Tibial artery (tissue), 4 donors: Measurements from ENCODE around the gene IL36B.

Source experiments
- DNase-seq, 2 donors: peaks; one replicate each; pipeline ENCODE4 v3.0.0-alpha.2; 2019
- H3K27ac ChIP-seq, 2 donors: fragments of 200-600 bp; sonication (generic) in 1 of 2; 1 replicate in 1 of 2; 2 replicates in 1 of 2; pipeline ENCODE4 v1.5.1; 2018 to 2019; ENCODE audit warnings: mild to moderate bottlenecking in 1 of 2
- H3K27me3 ChIP-seq, 2 donors: fragments of 200-600 bp; sonication (generic) in 1 of 2; one replicate each; pipeline versions ENCODE4 v1.5.1 to v1.6.0; 2016 to 2019
- H3K36me3 ChIP-seq, 3 donors: fragments of 200-600 bp; sonication (generic) in 2 of 3; one replicate each; pipeline ENCODE4 v1.5.1; 2016 to 2019; ENCODE audit warnings: mild to moderate bottlenecking in 2 of 3
- H3K4me1 ChIP-seq, 4 donors: fragments of 200-600 bp; sonication (generic) in 2 of 4; 1 replicate in 3 of 4; 2 replicates in 1 of 4; pipeline ENCODE4 v1.5.1; 2016 to 2019
- H3K4me3 ChIP-seq, 2 donors: fragments of 200-600 bp; sonication (generic) in 1 of 2; 1 replicate in 1 of 2; 2 replicates in 1 of 2; pipeline ENCODE4 v1.5.1; 2018 to 2019; ENCODE audit warnings: mild to moderate bottlenecking in 2 of 2
- H3K9me3 ChIP-seq, 3 donors: fragments of 200-600 bp; sonication (generic) in 1 of 3; one replicate each; pipeline ENCODE4 v1.5.1; 2016 to 2019
- CTCF ChIP-seq, 2 experiments: fragments of 200-600 bp in 1 of 2; fragments of 450-650 bp in 1 of 2; IDR thresholded peaks; one replicate each; pipeline ENCODE4 v1.5.1; 2017 to 2019; ENCODE audit warnings: antibody characterized with exemption in 2 of 2, mild to moderate bottlenecking in 1 of 2, moderate library complexity in 1 of 2
- intact Hi-C: fragments of 100-400 bp; cut with DNase I; formaldehyde crosslinking; loops from one replicate; pipeline ENCODE4 v1.15.0; 2023; ENCODE audit warnings: low total_unique reads

Gene IL36B

GRCh38 chr2:113079131-113079530, 26.5 kb upstream of the IL36B start:
- H3K27me3 ChIP-seq: peaks cover 0 to 16% of the 10 kb centered on the region in 2 donors
- H3K4me1 ChIP-seq: no peaks in the 10 kb centered on the region
- no peak overlapping the region for H3K4me3 ChIP-seq
- intact Hi-C loops: no loop called here
- DNase-seq: no peak
- no peak overlapping the region for H3K27ac ChIP-seq
- H3K36me3 ChIP-seq: no peaks in the 10 kb centered on the region
- no peaks in the 10 kb centered on the region for H3K9me3 ChIP-seq
- TF ChIP-seq CTCF (IDR thresholded peaks at IDR 0.05): no peak

- DNase-seq: no peak
Observed at GRCh38 chr2:113078350-113078839, 25.7 kb upstream of the IL36B start.

GRCh38 chr2:113077921-113078320, 25.3 kb upstream of the IL36B start:
- no peaks in the 10 kb centered on the region for H3K4me1 ChIP-seq
- no peak for TF ChIP-seq CTCF (IDR thresholded peaks at IDR 0.05)
- no peaks in the 10 kb centered on the region for H3K36me3 ChIP-seq
- no peaks in the 10 kb centered on the region for H3K9me3 ChIP-seq
- intact Hi-C loops: no loop called here
- H3K4me3 ChIP-seq: no peak overlapping the region
- DNase-seq: no peak
- peaks cover 0 to 16% of the 10 kb centered on the region in 2 donors for H3K27me3 ChIP-seq
- no peak overlapping the region for H3K27ac ChIP-seq

More at GRCh38 chr2:113078350-113078839, 25.7 kb upstream of the IL36B start:
- Histone ChIP-seq H3K4me1 (no peaks in the 10 kb centered on the region), H3K9me3 (no peaks in the 10 kb centered on the region), H3K36me3 (no peaks in the 10 kb centered on the region), H3K27ac (no peak overlapping the region), H3K4me3 (no peak overlapping the region), H3K27me3 (peaks cover 0 to 16% of the 10 kb centered on the region in 2 donors)
- TF ChIP-seq CTCF (IDR thresholded peaks at IDR 0.05): no peak
- intact Hi-C loops: no loop called here

GRCh38 chr2:113076954-113077669, 24.4 kb upstream of the IL36B start:
- no peak overlapping the region for H3K4me3 ChIP-seq
- no peak overlapping the region for H3K27ac ChIP-seq
- no peaks in the 10 kb centered on the region for H3K9me3 ChIP-seq
- H3K4me1 ChIP-seq: no peaks in the 10 kb centered on the region
- no peak for DNase-seq
- TF ChIP-seq CTCF (IDR thresholded peaks at IDR 0.05): no peak
- H3K36me3 ChIP-seq: no peaks in the 10 kb centered on the region
- peaks cover 0 to 15% of the 10 kb centered on the region in 2 donors for H3K27me3 ChIP-seq
- intact Hi-C loops: no loop called here

- no peaks in the 10 kb centered on the region for H3K4me1 ChIP-seq
- no peak overlapping the region for H3K27ac ChIP-seq
- no peak overlapping the region for H3K4me3 ChIP-seq
- H3K36me3 ChIP-seq: no peaks in the 10 kb centered on the region
- TF ChIP-seq CTCF (IDR thresholded peaks at IDR 0.05): no peak
- no peak for DNase-seq
- no peaks in the 10 kb centered on the region for H3K9me3 ChIP-seq
- H3K27me3 ChIP-seq: peaks cover 0 to 11% of the 10 kb centered on the region in 2 donors
- intact Hi-C loops: no loop called here
Observed at GRCh38 chr2:113075600-113075999, 22.9 kb upstream of the IL36B start.
